ENCODE measurements around the gene CCDC167.

CCDC167 gene

DNA sequence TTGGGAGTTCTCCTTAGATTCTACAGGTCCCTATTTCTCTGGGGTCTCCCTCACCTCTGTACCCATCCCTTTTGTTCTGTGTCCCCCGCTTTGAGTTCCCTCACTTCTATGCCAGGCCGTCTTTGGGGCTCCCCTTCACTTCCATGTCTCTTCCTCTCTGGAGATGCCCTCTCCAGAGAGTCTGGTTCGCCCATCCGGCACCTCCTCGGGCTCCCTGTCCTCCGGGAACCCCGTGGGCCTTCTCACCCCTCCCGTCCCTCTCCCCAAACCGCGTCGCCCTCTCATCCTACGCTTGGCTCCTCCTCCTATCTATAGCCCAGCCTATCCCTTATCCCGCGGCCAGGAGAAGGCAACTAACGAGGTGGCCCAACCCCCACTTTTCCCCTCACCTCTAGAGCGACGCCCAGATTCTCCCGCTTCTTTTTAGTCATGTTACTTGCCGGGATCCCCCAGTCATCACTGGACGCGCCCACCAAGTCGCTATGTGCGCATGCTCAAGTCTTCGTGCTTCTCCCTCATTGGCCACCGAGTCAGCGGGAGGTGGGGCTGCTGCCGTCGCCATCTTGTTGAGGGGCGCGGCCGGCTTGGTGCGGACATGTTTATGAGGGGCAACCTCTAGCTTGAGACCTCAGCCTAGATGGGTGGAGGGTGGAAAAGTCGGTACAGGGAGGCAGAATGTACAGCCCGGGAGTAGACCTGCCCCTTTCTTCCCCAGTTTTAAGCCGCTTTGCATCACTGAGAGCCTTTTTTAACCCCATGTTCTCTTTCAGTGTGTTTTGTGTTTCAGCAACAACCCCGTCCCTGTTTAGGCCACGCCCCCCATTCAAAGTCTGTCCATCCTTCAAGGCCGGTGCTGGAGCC is at the start of gene CCDC167:
CCDC167 (minus strand) TSS at position 461 of the 861 bp plus-strand sequence; CDS start at position 431, 30 bp downstream.
- in situ Hi-C loops (cut with MboI; ENCODE audit: low sequenced_read_pairs), result no loop called here

DNA sequence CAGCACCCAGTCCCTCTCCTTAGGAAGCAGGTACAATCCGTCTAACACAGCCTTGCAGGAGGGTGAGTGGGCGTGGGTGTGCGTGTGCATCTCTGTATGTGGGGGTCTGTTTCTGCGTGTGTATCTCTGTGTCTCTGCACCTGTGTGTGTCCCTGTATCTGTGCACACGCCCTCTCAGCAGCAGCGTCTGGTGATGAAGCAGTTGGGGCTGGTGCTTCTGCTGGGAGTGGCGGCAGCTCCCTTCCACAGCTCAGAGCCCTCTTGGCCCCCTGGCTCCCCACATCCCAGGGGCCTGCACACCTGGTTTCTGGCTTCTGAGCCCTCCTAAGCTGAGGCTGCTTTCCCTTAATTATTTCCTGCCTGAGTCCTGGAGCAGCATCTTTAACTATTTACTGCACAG is 49.5 kb upstream of the CCDC167 start:
- in situ Hi-C loops (cut with MboI; ENCODE audit: low sequenced_read_pairs), result no loop called here

DNA sequence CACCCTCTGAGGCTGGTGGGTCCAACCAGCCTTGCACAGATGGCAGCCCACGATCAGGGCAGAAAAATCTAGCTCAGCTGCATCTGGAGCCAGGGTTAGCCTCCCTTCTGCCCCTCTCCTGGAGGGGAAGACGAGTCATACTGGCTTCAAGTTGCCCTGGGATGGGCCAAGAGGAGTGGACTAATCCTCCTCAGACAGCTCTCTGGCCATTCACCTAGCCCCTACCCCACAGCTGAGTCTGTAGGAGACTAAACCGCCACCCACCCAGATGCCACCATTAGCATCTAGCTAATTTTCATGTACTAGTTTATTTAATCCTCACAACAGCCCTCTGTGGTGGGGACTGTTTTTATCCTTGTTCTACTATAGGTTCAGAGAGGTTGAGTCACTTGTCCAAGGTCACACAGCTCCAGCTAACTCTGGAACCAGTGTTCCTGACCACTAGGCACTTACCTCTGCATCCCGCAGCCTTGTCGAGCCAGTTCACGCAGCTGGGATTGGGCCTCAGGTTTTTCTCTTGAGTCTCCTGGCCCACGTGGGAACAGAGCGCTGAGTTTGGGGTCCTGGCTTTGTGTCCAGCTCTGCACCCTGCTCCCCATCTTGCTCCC is 48.5 kb upstream of the CCDC167 start:
- in situ Hi-C loops (cut with MboI; ENCODE audit: low sequenced_read_pairs), result no loop called here

DNA sequence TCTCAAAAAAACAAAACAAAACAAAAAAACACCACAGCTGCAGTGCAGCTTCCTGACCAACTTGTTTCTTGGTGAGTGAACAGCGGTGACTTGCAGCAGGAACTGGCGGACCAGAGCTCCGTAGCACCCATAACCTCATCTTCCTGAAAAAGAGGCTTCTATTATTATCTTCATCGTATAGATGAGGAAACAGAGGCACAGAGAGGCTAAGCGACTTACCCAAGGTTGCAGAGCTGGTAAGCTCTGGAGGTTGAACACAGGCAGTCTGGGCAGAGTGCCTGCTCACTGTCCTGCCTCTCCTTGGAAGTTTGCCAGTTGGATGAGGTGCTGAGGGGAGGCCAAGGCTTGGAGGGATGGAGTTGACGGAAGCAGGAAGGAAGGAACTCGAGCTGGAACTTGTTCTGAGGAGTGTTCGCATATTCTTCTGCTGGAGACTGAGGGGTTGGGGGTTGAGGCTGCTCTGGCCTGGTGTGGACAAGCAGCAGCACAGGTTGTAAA is 47.9 kb upstream of the CCDC167 start:
- in situ Hi-C loops (cut with MboI; ENCODE audit: low sequenced_read_pairs), result no loop called here

GRCh38 chr6:37546141-37546871 is 46.6 kb upstream of the CCDC167 start:
- in situ Hi-C loops (cut with MboI; ENCODE audit: low sequenced_read_pairs), result no loop called here

GRCh38 chr6:37544530-37544929 is 44.8 kb upstream of the CCDC167 start:
- in situ Hi-C loops (cut with MboI; ENCODE audit: low sequenced_read_pairs), result no loop called here

DNA sequence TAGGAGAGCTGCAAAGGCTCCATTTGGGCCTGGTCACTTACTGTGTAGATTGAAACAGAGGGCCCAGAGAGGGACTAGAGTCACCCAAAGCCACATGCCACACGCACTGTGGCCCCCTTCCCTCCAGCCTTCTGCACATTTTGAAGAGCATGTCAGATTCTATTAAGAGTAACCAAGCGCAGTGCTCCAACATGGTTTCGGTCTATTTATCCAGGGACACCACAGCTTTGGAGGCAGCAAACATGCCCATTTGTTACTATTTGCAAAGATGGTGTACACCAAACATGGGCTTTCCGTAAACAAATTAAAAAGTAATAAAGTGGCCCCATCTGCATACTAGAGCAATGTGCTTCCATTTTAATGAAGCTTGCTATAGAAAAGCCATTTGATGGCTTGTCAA is 43.7 kb upstream of the CCDC167 start:
- in situ Hi-C loops (cut with MboI; ENCODE audit: low sequenced_read_pairs), result no loop called here

GRCh38 chr6:37541346-37541745 is 41.7 kb upstream of the CCDC167 start:
- in situ Hi-C loops (cut with MboI; ENCODE audit: low sequenced_read_pairs), result no loop called here

DNA sequence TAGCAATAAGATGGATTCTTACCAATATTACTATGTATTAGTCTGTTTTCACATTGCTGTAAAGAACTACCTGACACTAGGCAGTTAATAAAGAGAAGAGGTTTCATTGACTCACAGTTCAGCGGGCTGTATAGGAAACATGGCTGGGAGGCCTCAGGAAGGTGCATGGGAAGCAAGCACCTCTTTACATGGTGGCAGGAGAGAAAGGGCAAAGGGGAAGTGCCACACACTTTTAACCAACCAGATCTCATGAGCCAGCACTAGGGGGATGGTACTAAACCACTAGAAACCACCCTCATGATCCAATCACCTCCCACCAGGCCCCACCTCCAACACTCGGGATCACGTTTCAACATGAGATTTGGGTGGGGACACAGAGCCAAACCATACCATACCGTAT is 40.7 kb upstream of the CCDC167 start:
- in situ Hi-C loops (cut with MboI; ENCODE audit: low sequenced_read_pairs), result no loop called here

DNA sequence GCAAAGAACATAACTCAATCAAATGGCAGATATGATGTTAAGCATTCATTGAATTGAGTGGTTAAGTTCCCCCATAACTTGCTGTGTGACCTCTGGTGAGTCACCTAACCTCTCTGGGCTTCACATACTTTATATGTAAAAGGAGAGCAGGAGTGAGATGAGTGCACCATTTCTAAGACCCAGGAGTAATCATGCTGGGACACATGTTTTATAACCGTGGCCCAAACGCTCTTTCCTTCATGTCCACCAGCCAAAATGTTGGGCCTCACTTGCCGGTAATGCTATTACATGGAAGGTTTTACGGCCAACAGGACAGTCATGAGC is 40.3 kb upstream of the CCDC167 start:
- in situ Hi-C loops (cut with MboI; ENCODE audit: low sequenced_read_pairs), result no loop called here

GRCh38 chr6:37539171-37540028 is 39.7 kb upstream of the CCDC167 start:
- in situ Hi-C loops (cut with MboI; ENCODE audit: low sequenced_read_pairs), result no loop called here

GRCh38 chr6:37538107-37538506 is 38.4 kb upstream of the CCDC167 start:
- in situ Hi-C loops (cut with MboI; ENCODE audit: low sequenced_read_pairs), result no loop called here

DNA sequence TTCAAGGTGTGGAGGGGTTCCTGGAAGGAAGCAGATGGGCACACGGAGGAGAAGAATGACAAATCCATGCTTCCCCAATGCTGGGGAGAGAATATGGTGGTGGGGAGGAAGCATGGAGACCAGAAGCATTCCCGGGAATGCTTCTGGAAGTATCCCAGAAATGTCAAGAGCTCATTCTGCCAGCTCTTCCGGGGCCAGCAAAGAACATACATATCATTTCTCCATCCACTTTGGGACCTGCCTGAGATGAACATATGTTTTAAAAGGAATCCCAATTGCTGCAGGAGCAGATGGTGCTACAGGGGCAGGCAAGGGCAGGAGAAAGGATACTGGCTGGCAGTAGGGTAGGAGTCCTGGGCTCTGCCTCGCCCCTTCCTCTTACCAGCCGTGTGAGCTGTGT is 37.9 kb upstream of the CCDC167 start:
- in situ Hi-C loops (cut with MboI; ENCODE audit: low sequenced_read_pairs), result no loop called here

DNA sequence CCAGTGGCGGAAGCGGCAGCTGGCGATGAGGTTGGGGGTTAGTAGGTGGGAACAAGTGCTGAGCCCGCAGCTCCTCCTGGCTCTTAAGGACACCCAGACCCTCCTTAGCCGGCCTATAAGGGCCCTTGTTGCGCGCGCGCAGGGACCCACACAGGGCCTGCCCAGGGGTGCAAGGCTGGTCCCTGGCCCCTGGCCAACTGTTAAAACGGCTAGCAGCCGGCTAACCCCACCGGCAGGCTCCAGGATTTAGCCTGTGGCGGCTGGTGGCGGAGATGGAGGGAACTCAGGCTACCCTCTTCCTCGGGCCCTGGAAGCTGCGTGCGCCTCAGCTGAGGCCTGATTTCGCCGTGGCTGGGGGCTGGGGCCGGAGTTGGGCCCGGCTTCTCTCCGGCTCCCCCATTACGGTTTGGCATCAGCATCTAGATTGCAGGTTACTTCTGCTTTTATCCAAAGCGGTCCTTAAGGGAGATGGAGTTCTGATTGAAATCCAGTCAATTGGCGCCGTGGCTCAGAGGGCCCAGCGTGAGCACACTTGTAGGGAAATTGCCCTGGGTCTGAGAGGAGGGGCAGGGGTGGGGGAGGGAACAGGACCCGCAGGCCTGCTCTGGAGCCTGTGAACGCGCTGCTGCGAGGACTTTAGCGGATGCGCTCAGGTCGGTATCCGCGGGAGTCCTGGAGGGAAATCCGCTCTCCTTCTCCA is 36.9 kb upstream of the CCDC167 start:
- in situ Hi-C loops (cut with MboI; ENCODE audit: low sequenced_read_pairs), result no loop called here

GRCh38 chr6:37535759-37536490 is 36.2 kb upstream of the CCDC167 start:
- in situ Hi-C loops (cut with MboI; ENCODE audit: low sequenced_read_pairs), result no loop called here

DNA sequence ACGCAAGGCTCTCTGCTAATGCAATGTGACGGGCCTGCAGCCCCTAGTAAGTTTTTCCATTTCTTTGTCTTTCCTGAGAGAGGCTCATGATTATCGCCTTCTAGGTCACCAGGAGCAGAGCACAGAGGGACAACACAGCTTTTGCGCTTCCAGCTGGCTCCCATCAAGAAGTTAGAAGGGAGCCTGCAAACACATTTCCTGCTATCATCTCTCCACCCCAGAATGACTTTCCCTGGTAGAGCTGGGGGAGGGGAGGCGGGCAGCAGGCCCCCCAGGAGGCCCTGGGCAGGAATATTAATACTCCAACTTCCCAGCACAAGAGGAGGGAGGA is 35.7 kb upstream of the CCDC167 start:
- in situ Hi-C loops (cut with MboI; ENCODE audit: low sequenced_read_pairs), result no loop called here

- in situ Hi-C loops (cut with MboI; ENCODE audit: low sequenced_read_pairs), result no loop called here
Measured at GRCh38 chr6:37534893-37535292, 35.2 kb upstream of the CCDC167 start.

DNA sequence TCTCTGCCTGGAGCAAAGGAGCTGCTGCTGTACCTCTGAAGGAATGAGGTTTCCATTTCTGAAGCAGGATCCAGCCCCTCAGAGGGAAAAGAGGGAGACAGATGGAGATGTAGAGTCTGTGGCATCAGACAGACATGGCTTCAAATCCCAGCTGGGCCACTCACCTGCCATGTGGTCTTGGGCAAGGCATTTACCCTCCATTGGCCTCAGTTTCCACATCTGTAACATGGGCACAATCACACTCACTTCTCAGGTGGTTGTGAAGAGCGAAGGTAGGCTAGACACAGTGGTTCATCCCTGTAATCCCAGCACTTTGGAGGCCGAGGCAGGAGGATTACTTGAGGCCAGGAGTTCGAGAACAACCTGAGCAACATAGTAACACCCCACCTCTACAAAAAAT is 32.4 kb upstream of the CCDC167 start:
- in situ Hi-C loops (cut with MboI; ENCODE audit: low sequenced_read_pairs), result no loop called here

DNA sequence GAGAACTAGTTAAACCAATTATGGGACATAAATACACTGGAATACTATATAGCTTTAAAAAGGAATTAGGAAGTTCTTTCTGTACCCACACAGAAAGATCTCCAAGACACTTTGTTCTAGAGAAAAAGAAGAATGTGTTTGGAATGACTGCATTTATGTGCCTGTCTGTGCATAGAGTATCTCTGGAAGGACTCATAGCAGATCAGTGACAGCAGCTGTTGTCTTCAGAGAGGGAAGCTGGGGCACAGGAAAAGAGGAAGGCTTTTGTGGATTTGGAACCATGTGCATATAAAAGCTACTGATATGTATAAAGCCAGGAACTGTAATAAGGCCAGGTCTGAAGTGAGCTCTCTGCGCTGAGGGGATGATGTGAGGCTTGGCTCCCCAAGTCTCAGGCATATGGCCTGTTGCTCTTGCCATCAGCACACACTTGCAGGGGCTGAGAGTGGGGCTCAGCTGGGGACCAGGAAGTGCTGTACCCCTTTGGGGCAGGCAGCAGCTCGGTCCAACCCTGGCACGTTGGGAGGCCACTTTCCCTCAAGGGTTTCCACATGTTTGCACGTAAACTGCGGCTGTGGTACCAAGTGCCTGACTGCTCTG is 31.8 kb upstream of the CCDC167 start:
- in situ Hi-C loops (cut with MboI; ENCODE audit: low sequenced_read_pairs), result no loop called here

All from HL-60/S4 treated with retinoic acid at 250 ng/mL for 4 days and 3 days (cell line).